ES-I3 (cell line): Measurements from ENCODE around the gene HK3.

Experiments used
- H3K36me3 ChIP-seq: 2 replicates; pipeline ENCODE4 v1.6.1; 2013; ENCODE audit warnings: mild to moderate bottlenecking, low read length, control low read depth, moderate library complexity; ENCODE audit not compliant: insufficient read depth
- H3K4me1 ChIP-seq: 2 replicates; pipeline ENCODE4 v1.6.1; 2013; ENCODE audit warnings: mild to moderate bottlenecking, control low read depth, low read length; ENCODE audit not compliant: insufficient read depth
- H3K9ac ChIP-seq: 2 replicates; pipeline ENCODE4 v1.6.1; 2013; ENCODE audit warnings: low read depth, mild to moderate bottlenecking, low read length, moderate library complexity
- H3K9me3 ChIP-seq: 2 replicates; pipeline ENCODE4 v1.6.1; 2013; ENCODE audit warnings: mild to moderate bottlenecking, low read length, moderate library complexity; ENCODE audit not compliant: control insufficient read depth, insufficient read depth

Gene HK3

DNA sequence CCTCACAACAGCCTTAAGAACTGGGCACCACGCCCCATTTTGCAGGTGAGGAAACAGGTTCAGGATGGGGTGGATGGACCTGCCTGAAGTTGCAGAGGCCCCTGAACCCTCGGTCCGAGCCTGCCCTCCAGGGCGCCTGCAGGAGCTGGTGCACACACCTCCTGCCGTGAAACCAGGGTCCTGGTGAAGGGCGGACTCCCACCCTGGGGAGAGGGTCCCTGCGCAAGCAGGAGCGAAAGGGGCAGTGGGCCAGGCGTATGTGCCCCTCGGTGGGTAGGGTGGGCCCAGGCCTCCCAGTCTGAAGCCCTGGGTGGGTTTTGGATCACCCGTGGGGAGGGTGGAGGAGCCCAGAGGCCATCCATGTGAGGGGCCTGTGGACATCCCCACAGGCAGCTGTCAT is 37.9 kb downstream of the HK3 start:
- Histone ChIP-seq H3K9ac (no peak overlapping the region), H3K4me1 (peaks cover 15% of the 10 kb centered on the region; the same call in 1 of the 2 replicates), H3K9me3 (no peaks in the 10 kb centered on the region), H3K36me3 (no peaks in the 10 kb centered on the region)

DNA sequence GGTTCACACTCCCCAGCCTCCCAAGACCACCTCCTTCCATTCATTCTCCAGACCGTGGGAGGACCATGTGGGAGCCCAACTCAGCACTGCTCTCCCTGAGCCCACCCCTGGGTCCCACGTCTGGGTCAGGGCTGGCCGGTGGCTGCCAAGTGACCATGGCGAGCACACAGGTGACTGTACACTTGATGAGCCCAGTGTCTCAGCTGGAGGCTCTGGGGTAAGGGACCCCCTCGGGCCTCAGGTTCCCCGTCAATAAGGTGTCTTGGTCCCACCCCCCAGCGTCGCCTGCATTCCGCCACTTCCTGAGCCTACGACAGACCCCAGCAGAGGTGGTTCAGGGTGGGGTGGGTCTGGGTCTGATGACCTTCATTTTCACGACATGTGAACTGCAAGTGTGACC is 38.8 kb downstream of the HK3 start:
- H3K9ac ChIP-seq = no peak overlapping the region
- H3K9me3 ChIP-seq = no peaks in the 10 kb centered on the region
- H3K36me3 ChIP-seq = no peaks in the 10 kb centered on the region
- peaks cover 15% of the 10 kb centered on the region; the same call in 1 of the 2 replicates for H3K4me1 ChIP-seq

DNA sequence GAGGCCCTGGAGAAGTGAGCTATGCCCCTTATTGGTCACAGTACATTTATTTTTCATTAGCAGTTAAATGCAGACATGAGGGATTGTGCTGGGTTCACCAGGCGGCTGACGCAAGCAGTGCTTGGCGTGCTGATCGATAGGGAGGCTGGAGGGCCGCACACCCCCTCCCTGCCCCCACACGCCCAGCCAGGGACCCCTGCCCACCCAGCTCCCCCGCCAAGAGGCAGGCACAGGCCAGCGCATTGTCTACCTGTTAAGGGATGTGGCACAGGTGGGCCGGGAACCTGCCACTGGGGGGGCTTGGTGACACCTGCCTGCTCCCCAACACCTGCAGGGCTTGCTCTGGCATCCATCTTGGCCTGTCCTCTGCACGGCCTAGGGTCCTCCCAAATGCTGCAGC is 39.2 kb downstream of the HK3 start:
- no peaks in the 10 kb centered on the region for H3K36me3 ChIP-seq
- H3K4me1 ChIP-seq = peaks cover 15% of the 10 kb centered on the region; the same call in 1 of the 2 replicates
- no peaks in the 10 kb centered on the region for H3K9me3 ChIP-seq

GRCh38 chr5:176857894-176858273 is 41.3 kb downstream of the HK3 start:
- Histone ChIP-seq H3K9ac (no peak overlapping the region), H3K9me3 (no peaks in the 10 kb centered on the region), H3K4me1 (peaks cover 4% of the 10 kb centered on the region; the same call in 1 of the 2 replicates), H3K36me3 (no peaks in the 10 kb centered on the region)

More for the DNA sequence above, 39.2 kb downstream of the HK3 start:
- H3K9ac ChIP-seq = no peak overlapping the region

DNA sequence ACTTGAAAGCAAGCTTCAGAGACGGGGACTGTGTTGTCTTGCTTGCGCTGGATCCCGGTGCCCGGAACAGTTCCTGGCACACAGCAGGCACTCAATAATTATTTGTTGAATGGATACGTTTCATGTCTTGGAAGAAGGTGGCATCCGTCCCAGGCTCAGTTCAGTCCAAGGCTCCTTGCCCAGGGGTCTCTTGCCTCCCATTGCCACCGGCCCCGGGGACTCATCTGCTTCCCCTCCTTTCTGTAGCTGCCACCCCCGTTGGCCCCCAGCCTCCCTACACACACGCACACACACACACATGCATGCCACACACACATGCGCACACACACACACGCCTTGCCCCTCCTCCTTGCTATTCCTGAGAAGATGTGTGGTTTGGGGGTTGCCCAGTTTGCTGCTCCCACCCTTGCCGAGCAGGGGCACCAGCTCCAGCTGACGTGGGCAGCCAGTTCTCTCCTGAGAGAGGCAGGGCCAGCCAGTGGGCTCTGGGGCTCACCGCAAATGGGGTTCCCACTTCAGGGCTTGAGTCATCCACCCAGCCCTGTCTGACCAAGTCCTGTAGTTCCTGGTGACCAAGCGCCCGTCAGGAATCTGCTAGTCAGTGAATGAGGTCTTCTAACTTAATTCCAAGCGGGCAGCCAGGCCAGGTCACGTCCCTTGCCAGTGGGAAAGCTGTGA is 41.8 kb downstream of the HK3 start:
- H3K9me3 ChIP-seq = no peaks in the 10 kb centered on the region
- H3K36me3 ChIP-seq = no peaks in the 10 kb centered on the region
- no peak overlapping the region for H3K9ac ChIP-seq
- 0 out of 2 replicates have a peak, but pooled peaks cover 3% of the 10 kb centered on the region for H3K4me1 ChIP-seq

GRCh38 chr5:176856746-176857145 is 42.4 kb downstream of the HK3 start:
- Histone ChIP-seq H3K9ac (no peak overlapping the region), H3K9me3 (no peaks in the 10 kb centered on the region), H3K36me3 (no peaks in the 10 kb centered on the region), H3K4me1 (0 out of 2 replicates have a peak, but pooled peaks cover 2% of the 10 kb centered on the region)

- no peaks in the 10 kb centered on the region for H3K9me3 ChIP-seq
- H3K9ac ChIP-seq = no peak overlapping the region
- H3K4me1 ChIP-seq = no peaks in the 10 kb centered on the region
- no peaks in the 10 kb centered on the region for H3K36me3 ChIP-seq
Observed at GRCh38 chr5:176855598-176855997, 43.5 kb downstream of the HK3 start.

GRCh38 chr5:176854164-176854563 is 45.0 kb downstream of the HK3 start:
- no peaks in the 10 kb centered on the region for H3K9me3 ChIP-seq
- H3K9ac ChIP-seq = no peak overlapping the region
- H3K4me1 ChIP-seq = no peaks in the 10 kb centered on the region
- H3K36me3 ChIP-seq = no peaks in the 10 kb centered on the region

DNA sequence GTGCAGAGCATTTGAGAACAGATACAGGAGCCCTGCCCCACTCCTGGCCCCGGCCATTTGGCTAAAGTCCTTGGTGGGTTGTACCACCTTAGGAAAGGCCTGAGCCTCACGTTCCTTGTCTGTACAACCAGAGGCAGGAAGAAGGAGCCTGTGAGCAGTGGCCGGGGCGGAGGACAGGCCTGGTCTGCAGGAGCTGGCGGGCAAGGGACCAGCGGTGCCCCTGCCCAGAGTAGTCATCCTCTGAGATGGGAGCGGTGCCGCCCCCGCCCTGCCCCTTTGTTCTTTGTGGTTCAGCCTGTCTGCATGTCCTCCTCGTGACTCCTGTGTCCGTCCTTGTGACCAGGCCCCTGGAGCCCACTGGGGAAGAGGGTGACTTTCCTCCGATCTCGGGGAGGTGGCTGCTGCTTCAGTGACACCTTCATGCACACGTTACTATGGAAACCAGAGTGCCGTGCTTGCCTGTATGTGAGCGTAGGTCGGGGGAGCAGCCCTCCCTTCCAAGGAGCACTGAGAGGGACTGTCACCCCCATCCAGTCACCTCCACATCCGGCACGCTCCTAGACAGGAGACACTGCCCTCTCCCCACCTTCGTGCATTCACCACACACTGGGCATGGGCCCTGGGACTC is 45.9 kb downstream of the HK3 start:
- no peaks in the 10 kb centered on the region for H3K36me3 ChIP-seq
- H3K9me3 ChIP-seq = no peaks in the 10 kb centered on the region
- no peaks in the 10 kb centered on the region for H3K4me1 ChIP-seq
- no peak overlapping the region for H3K9ac ChIP-seq

GRCh38 chr5:176851871-176852658 is 47.1 kb downstream of the HK3 start:
- no peaks in the 10 kb centered on the region for H3K36me3 ChIP-seq
- no peaks in the 10 kb centered on the region for H3K4me1 ChIP-seq
- no peak overlapping the region for H3K9ac ChIP-seq
- no peaks in the 10 kb centered on the region for H3K9me3 ChIP-seq

GRCh38 chr5:176851380-176851779 is 47.8 kb downstream of the HK3 start:
- H3K9me3 ChIP-seq = no peaks in the 10 kb centered on the region
- H3K9ac ChIP-seq = no peak overlapping the region
- no peaks in the 10 kb centered on the region for H3K4me1 ChIP-seq
- H3K36me3 ChIP-seq = no peaks in the 10 kb centered on the region

DNA sequence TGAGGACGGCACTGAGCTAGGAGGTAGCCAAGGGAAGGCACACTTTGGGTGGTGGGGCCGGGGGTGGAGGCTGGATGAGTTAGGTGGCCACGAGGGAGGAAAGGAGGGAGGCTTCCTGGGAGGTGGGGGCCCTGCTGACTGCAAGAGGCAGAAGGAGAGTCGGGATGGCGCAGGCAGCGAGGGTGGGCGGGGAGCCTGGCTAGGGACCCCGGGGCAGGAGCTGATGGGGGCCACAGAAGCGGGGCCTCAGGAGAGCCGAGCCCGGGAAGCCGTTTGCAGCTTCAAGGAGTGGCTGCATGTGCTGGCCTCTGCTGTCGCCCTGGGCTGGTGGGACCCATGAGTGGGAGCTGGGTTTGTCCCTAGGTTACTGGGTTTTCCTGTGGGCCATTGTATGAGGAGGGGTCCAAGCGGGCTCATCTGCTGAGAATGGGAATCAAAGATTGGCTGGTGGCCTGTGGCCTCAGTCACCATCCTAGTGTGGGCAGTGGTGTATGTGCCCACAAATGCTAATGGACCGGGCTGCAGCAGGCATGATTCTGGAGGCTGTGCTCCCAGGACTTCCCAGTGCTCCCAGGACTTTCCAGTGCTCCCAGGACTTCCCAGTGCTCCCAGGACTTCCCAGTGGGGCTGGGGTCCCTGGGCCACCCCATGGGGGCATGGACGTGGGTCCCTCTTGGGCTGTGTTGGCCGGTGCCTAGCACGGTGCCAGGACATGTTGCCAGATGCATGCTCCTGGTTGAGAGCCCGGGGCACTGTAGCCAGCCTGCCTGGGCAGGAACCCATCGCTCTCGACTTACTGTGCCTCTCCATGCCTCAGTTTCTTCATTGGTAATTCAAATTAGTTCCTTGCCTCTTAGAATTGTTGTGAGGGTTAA is 48.5 kb downstream of the HK3 start:
- Histone ChIP-seq H3K9me3 (no peaks in the 10 kb centered on the region), H3K9ac (no peak overlapping the region), H3K4me1 (no peaks in the 10 kb centered on the region), H3K36me3 (no peaks in the 10 kb centered on the region)

GRCh38 chr5:176849611-176850227 is 49.4 kb downstream of the HK3 start:
- H3K36me3 ChIP-seq = no peaks in the 10 kb centered on the region
- H3K9me3 ChIP-seq = no peaks in the 10 kb centered on the region

GRCh38 chr5:176848651-176849050 is 50.5 kb downstream of the HK3 start:
- H3K36me3 ChIP-seq = no peaks in the 10 kb centered on the region
- no peaks in the 10 kb centered on the region for H3K4me1 ChIP-seq
- H3K9ac ChIP-seq = no peak overlapping the region
- H3K9me3 ChIP-seq = no peaks in the 10 kb centered on the region

More at GRCh38 chr5:176849611-176850227, 49.4 kb downstream of the HK3 start:
- H3K4me1 ChIP-seq = no peaks in the 10 kb centered on the region
- H3K9ac ChIP-seq = no peak overlapping the region
